HepG2 (cell line): ENCODE results near the gene ZNF275. TPM values are rescaled to one million over a fixed set of nuclear protein-coding genes. Genes with fewer than 3 reads are reported as not detected.

Experiments used
- ATAC-seq: fragments of 200-7000 bp; cut with Tn5 transposase; 3 replicates; pipeline ENCODE4 v1.9.1; 2020; ENCODE audit warnings: mild to moderate bottlenecking, moderate library complexity
- BruUV-seq: library from RNA; stranded (reverse); fragments of 400-500 nt; replicated peaks from 2 replicates; lab custom pipeline; 2021; lab: Mats Ljungman, UMichigan
- CTCF ChIA-PET: fragments of 300-600 bp; formaldehyde crosslinking; extraction: SDS; loops from one replicate; lab custom pipeline; 2021; ENCODE audit warnings: low total read pairs, inconsistent platforms, low intra/inter-chr PET ratio; lab: Yijun Ruan, JAX
- POLR2A ChIA-PET: fragments of 350-600 bp; sonication (Branson Sonifier 250); formaldehyde crosslinking; loops from one replicate; lab custom pipeline; 2020; ENCODE audit warnings: antibody characterized with exemption, inconsistent platforms; lab: Yijun Ruan, JAX
- DNase-seq: peaks from one replicate; pipeline ENCODE4 v3.0.0-alpha.2; 2015; ENCODE audit warnings: low spot score
- FAIRE-seq: peaks from 3 replicates; lab custom pipeline; 2011; peaks lifted over from hg19 to GRCh38; lab: Jason Lieb, UNC
- H2AFZ ChIP-seq: one replicate; pipeline ENCODE4 v1.6.1; 2011; ENCODE audit warnings: low read length, inconsistent platforms
- H3K27ac ChIP-seq: fragments of 300-600 bp; 3 replicates; pipeline ENCODE4 v1.8.0; 2011; ENCODE audit warnings: mixed run types, mild to moderate bottlenecking, mixed read lengths, low read length, inconsistent platforms; ENCODE audit not compliant: insufficient read depth; ENCODE audit errors: extremely low read length
- H3K27me3 ChIP-seq, 2 experiments: fragments of 200-600 bp in 1 of 2; 2 replicates in 1 of 2; 3 replicates in 1 of 2; pipeline versions ENCODE4 v1.6.0 to v1.8.0; 2011; ENCODE audit warnings: low read length in 2 of 2, mild to moderate bottlenecking in 2 of 2, moderate library complexity in 2 of 2, inconsistent platforms in 1 of 2; ENCODE audit not compliant: insufficient read depth in 2 of 2, control insufficient read depth in 1 of 2
- H3K36me3 ChIP-seq, 2 experiments: fragments of 200-600 bp in 1 of 2; replicated peaks in 1 of 2; 2 replicates in 1 of 2; 3 replicates in 1 of 2; pipeline versions ENCODE4 v1.5.1 to v1.8.0; 2011; ENCODE audit warnings: low read length in 2 of 2, inconsistent platforms in 1 of 2; ENCODE audit not compliant: insufficient read depth in 2 of 2, control insufficient read depth in 1 of 2
- H3K4me1 ChIP-seq: 2 replicates; pipeline ENCODE4 v1.5.1; 2012; ENCODE audit warnings: low read length, inconsistent platforms; ENCODE audit not compliant: insufficient read depth
- H3K4me2 ChIP-seq: 2 replicates; pipeline ENCODE4 v1.6.0; 2011; ENCODE audit warnings: low read depth, low read length, inconsistent platforms
- H3K4me3 ChIP-seq, 3 experiments: fragments of 200-600 bp in 1 of 3; sonication (generic), shearing (Covaris generic) in 1 of 3; replicated peaks in 1 of 3; 2 replicates each; pipeline ENCODE4 v1.5.1; 2011 to 2016; ENCODE audit warnings: low read length in 3 of 3, inconsistent platforms in 2 of 3, low read depth in 2 of 3, mild to moderate bottlenecking in 2 of 3, control low read depth in 1 of 3, mixed read lengths in 1 of 3; ENCODE audit not compliant: insufficient read depth in 1 of 3
- H3K79me2 ChIP-seq: one replicate; pipeline ENCODE4 v1.6.1; 2011; ENCODE audit warnings: low read length, inconsistent platforms; ENCODE audit not compliant: insufficient read depth
- H3K9ac ChIP-seq: 2 replicates; pipeline ENCODE4 v1.6.0; 2011; ENCODE audit warnings: mild to moderate bottlenecking, low read depth, low read length, inconsistent platforms; ENCODE audit not compliant: insufficient read depth
- H3K9me3 ChIP-seq: 2 replicates; pipeline ENCODE4 v1.5.1; 2012; ENCODE audit warnings: mild to moderate bottlenecking, low read length
- H4K20me1 ChIP-seq: 2 replicates; pipeline ENCODE4 v1.6.0; 2011; ENCODE audit warnings: inconsistent platforms, mild to moderate bottlenecking, low read length, moderate library complexity; ENCODE audit not compliant: insufficient read depth
- BORCS8-MEF2B ChIP-seq: sonication (generic); formaldehyde crosslinking; IDR thresholded peaks from 2 replicates; pipeline ENCODE4 v1.8.0; 2022; ENCODE audit warnings: mild to moderate bottlenecking, missing genetic modification reagents
- BRCA1 ChIP-seq: sonication (generic); formaldehyde crosslinking; IDR thresholded peaks from 2 replicates; pipeline ENCODE4 v1.4.0; 2020; ENCODE audit warnings: missing genetic modification reagents
- CTCF ChIP-seq: sonication (generic); formaldehyde crosslinking; IDR thresholded peaks from 2 replicates; pipeline ENCODE4 v1.5.0; 2020; ENCODE audit warnings: mild to moderate bottlenecking, missing genetic modification reagents, moderate library complexity
- HMG20A ChIP-seq: IDR thresholded peaks from 2 replicates; pipeline ENCODE4 v1.6.1; 2016; ENCODE audit warnings: borderline replicate concordance
- KDM5A ChIP-seq: fragments of 200-600 bp; sonication (generic); IDR thresholded peaks from 2 replicates; pipeline ENCODE4 v1.7.0; 2018; ENCODE audit warnings: antibody characterized with exemption, mild to moderate bottlenecking, low read length, borderline replicate concordance
- KDM5B ChIP-seq: sonication (generic); formaldehyde crosslinking; IDR thresholded peaks from 2 replicates; pipeline ENCODE4 v1.4.0; 2020; ENCODE audit warnings: missing genetic modification reagents, mild to moderate bottlenecking, borderline replicate concordance
- NKX3-1 ChIP-seq: sonication (generic); formaldehyde crosslinking; IDR thresholded peaks from 2 replicates; pipeline ENCODE4 v1.5.0; 2020; ENCODE audit warnings: missing genetic modification reagents
- PLSCR1 ChIP-seq: sonication (generic); formaldehyde crosslinking; IDR thresholded peaks from 2 replicates; pipeline ENCODE4 v1.5.0; 2020; ENCODE audit warnings: missing genetic modification reagents, mild to moderate bottlenecking, borderline replicate concordance
- RXRA ChIP-seq: sonication (generic); formaldehyde crosslinking; IDR thresholded peaks from 2 replicates; pipeline ENCODE4 v1.5.1; 2020; ENCODE audit warnings: missing genetic modification reagents
- ZBTB7B ChIP-seq: sonication (generic); formaldehyde crosslinking; IDR thresholded peaks from 2 replicates; pipeline ENCODE4 v1.4.0; 2020; ENCODE audit warnings: missing genetic modification reagents
- ZNF546 ChIP-seq: sonication (generic); formaldehyde crosslinking; conservative IDR thresholded peaks from 2 replicates; pipeline ENCODE4 v1.8.1; 2023; ENCODE audit warnings: mild to moderate bottlenecking, missing genetic modification reagents
- ZNF550 ChIP-seq: sonication (generic); formaldehyde crosslinking; IDR thresholded peaks from 2 replicates; pipeline ENCODE4 v1.4.0; 2020; ENCODE audit warnings: mild to moderate bottlenecking, missing genetic modification reagents, borderline replicate concordance
- WGBS: methylation state at CpG from one replicate; pipeline ENCODE4 v1.1.6; 2017; ENCODE audit warnings: low lambda C conversion rate; 5-methylcytosine and 5-hydroxymethylcytosine counted together
- in situ Hi-C: cut with HindIII; loops from 2 replicates; pipeline ENCODE4 v1.10.0; 2017; ENCODE audit warnings: low pct_unique_long_range_greater_than_20kb; ENCODE audit not compliant: extremely low pct_ligation_motif_present
- intact Hi-C: fragments of 100-400 bp; cut with micrococcal nuclease; formaldehyde crosslinking; loops from one replicate; pipeline ENCODE4 v1.10.0; 2022; ENCODE audit not compliant: unreplicated experiment
- polyA plus RNA-seq, 8 experiments: library from polyadenylated mRNA; depleted of rRNA in 3 of 8; stranded (reverse) in 7 of 8; unstranded in 1 of 8; fragments of >200 nt; fragmentation: Illumina TruSeq in 4 of 8; extraction: Trizol in 4 of 8; gene quantifications; 2 replicates each; pipeline versions ENCODE4 v1.2.1 to v1.2.3, GENCODE V29; 2011 to 2016; ENCODE audit warnings: low read depth in 4 of 8, missing spikeins in 1 of 8, mixed read lengths in 1 of 8; ENCODE audit not compliant: insufficient read depth in 1 of 8
- total RNA-seq, 5 experiments: library from RNA; depleted of rRNA; stranded (reverse); fragments of >200 nt; fragmentation: Illumina TruSeq; extraction: Trizol; gene quantifications; 2 replicates each; pipeline ENCODE4 v1.2.3, GENCODE V29; 2016; ENCODE audit warnings: low read depth in 1 of 5

ZNF275 gene
- total and polyA plus RNA-seq, 2 of the 13 experiments (the other 11 are each of a cell fraction or from before 2014, with no cell fraction given): 6.4 to 11.8 TPM

GRCh38 chrX:153396320-153397195 lies 62.6 kb downstream of the ZNF275 start:
- POLR2A ChIA-PET: no interaction called here
- no peak for TF ChIP-seq KDM5B (CRISPR knock-in tag)
- no peak for TF ChIP-seq BORCS8-MEF2B (CRISPR knock-in tag)
- TF ChIP-seq ZNF546 (CRISPR knock-in tag): no peak
- no peak for TF ChIP-seq HMG20A (CRISPR knock-in tag)
- TF ChIP-seq KDM5A: no peak
- TF ChIP-seq PLSCR1 (CRISPR knock-in tag): no peak
- TF ChIP-seq CTCF (CRISPR knock-in tag): no peak
- TF ChIP-seq ZBTB7B (CRISPR knock-in tag): no peak
- no peak for TF ChIP-seq RXRA (CRISPR knock-in tag)
- TF ChIP-seq ZNF550 (CRISPR knock-in tag): no peak
- TF ChIP-seq BRCA1 (CRISPR knock-in tag): no peak
- no peak for TF ChIP-seq NKX3-1 (CRISPR knock-in tag)
- ATAC-seq (no peak), FAIRE-seq (no peak), DNase-seq (no peak)
- CTCF ChIA-PET: no interaction called here
- Histone ChIP-seq H3K27me3 (no peaks in the 10 kb centered on the region; a peak in 1 of 5 replicates), H3K36me3 (no peaks in the 10 kb centered on the region), H3K79me2 (no peaks in the 10 kb centered on the region), H3K9me3 (no peaks in the 10 kb centered on the region), H4K20me1 (no peaks in the 10 kb centered on the region), H3K4me3 (no peak overlapping the region), H2AFZ (no peak overlapping the region), H3K27ac (no peak overlapping the region), H3K9ac (no peak overlapping the region), H3K4me1 (no peaks in the 10 kb centered on the region), H3K4me2 (no peak overlapping the region)
- in situ Hi-C loops (no loop called here), intact Hi-C loops (no loop called here)
- no TSS peak for BruUV-seq
- no CpG with 5 or more reads among the region's 26 CpGs for WGBS
